GM21786 (cell line): ENCODE data around the gene CFTR.

Experiments used
- ATAC-seq: cut with Tn5 transposase; IDR thresholded peaks from one replicate; pipeline ENCODE4 v1.9.1; 2021; ENCODE audit not compliant: unreplicated experiment

The CFTR gene

DNA sequence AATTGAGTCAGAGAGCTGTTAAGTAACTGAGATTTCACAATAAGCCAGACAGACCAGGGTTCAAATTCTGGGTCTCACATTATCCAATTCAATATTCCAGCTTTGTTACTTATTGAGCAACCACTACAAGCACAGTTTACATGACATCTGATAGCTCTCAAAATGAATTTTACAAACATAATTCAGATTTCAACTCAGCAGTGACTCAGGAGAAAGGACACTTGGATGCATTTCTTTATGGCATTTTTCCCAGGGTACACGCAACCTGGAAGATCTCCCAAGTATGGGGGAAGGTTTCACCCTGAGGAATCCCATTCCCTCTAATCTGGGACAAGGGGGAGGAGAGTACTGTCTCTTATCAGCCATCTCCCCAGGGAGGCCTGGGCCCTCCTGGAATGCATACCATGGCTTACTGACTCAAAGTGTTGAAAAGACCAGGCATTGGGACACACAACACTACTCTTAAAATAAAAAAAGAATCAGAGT lies 102.4 kb downstream of the CFTR start:
- ATAC-seq: no peak

DNA sequence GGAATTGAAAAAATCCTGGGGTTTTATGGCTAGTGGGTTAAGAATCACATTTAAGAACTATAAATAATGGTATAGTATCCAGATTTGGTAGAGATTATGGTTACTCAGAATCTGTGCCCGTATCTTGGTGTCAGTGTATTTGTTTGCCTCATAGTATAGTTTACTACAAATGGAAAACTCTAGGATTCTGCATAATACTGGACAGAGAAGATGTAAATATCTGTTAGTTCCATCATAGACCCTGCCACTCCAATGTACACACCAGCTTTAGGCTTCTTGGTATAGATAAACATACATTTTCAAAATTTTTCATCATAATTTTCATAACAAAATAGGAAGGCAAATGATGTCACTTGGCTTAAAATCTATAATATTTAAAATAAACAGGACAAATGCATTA lies 108.1 kb downstream of the CFTR start:
- no peak for ATAC-seq

DNA sequence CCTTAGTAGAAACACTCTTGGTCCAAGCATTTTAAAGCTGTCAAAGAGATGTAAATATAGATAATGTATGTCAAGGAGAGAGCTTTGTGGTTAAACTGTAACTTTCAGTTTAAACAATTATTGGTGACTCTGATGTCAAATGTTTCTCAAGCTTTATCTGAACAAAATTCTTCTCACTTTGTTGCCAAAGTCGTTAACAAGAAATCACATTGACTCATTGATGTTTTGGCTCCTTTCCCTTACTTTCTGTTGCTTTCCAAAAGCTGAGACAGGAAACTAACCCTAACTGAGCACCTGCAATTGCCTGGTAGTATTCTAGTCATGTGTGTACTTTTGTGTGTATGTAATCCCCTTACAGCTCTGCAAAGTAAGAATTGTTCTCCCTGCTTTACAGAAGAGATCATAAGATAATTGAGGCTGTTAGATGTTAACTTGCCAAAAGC lies 108.5 kb downstream of the CFTR start:
- no peak for ATAC-seq

DNA sequence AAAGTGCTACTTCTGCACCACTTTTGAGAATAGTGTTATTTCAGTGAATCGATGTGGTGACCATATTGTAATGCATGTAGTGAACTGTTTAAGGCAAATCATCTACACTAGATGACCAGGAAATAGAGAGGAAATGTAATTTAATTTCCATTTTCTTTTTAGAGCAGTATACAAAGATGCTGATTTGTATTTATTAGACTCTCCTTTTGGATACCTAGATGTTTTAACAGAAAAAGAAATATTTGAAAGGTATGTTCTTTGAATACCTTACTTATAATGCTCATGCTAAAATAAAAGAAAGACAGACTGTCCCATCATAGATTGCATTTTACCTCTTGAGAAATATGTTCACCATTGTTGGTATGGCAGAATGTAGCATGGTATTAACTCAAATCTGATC lies 110.4 kb downstream of the CFTR start:
- no peak for ATAC-seq

DNA sequence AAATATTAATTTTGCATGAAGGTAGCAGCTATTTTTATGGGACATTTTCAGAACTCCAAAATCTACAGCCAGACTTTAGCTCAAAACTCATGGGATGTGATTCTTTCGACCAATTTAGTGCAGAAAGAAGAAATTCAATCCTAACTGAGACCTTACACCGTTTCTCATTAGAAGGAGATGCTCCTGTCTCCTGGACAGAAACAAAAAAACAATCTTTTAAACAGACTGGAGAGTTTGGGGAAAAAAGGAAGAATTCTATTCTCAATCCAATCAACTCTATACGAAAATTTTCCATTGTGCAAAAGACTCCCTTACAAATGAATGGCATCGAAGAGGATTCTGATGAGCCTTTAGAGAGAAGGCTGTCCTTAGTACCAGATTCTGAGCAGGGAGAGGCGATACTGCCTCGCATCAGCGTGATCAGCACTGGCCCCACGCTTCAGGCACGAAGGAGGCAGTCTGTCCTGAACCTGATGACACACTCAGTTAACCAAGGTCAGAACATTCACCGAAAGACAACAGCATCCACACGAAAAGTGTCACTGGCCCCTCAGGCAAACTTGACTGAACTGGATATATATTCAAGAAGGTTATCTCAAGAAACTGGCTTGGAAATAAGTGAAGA lies 112.3 kb downstream of the CFTR start:
- ATAC-seq: no peak

DNA sequence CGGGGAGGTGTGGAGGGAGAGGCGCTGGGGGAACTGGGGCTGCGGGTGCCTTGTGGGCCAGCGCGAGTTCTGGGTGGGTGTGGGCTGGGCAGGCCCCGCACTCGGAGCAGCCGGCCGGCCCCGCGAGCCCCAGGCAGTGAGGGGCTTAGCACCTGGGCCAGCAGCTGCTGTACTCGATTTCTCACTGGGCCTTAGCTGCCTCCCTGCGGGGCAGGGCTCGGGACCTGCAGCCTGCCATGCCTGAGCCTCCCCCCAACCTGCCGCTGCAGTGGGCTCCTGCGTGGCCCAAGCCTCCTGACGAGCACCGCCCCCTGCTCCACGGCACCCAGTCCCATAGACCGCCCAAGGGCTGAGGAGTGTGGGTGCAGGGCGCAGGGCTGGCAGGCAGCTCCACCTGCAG lies 116.3 kb downstream of the CFTR start:
- ATAC-seq: no peak

DNA sequence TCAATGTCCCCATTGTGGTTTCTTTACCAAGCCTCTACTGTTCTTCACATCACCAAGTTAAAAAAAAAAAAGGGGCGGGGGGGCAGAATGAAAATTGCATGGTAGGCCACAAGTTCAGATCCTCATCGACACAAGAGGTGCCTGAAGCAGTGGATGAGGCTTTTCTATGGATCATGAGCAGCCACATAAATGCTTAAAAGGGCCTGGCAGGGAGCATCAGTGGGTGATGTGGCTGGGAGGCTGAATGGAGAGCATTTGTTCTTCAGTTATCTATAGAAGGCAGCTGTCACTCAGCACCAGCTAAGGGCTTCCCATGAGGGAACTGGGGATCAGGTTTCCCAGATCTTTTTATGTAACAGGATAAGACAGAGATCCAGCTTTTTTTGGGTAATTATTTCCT lies 117.9 kb downstream of the CFTR start:
- ATAC-seq: no peak

DNA sequence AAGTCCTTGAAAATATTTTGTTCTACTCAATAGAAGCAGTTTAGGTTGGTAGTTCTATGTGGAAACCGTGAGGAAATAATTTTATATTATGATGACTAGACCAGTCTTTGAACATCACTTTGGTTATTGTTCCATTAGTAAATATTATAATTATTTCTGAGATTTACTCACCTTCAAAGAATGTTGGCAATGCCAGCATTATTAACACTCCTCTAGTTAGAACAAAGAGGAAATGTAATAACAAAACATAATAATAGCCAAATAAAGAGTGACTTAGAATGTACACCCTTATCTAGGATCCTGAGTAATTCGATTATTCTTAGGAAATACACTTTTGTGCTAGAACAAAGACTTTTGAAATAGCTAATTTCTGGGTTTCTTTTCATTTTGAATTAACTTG lies 121.1 kb downstream of the CFTR start:
- ATAC-seq: no peak

DNA sequence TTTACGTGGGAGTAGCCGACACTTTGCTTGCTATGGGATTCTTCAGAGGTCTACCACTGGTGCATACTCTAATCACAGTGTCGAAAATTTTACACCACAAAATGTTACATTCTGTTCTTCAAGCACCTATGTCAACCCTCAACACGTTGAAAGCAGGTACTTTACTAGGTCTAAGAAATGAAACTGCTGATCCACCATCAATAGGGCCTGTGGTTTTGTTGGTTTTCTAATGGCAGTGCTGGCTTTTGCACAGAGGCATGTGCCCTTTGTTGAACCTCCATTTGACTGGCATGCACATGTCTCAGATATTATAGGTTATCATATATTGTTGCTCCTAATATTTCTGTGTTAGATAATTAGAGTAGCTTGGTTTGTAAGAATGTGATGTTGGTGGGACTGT lies 123.8 kb downstream of the CFTR start:
- no peak for ATAC-seq

DNA sequence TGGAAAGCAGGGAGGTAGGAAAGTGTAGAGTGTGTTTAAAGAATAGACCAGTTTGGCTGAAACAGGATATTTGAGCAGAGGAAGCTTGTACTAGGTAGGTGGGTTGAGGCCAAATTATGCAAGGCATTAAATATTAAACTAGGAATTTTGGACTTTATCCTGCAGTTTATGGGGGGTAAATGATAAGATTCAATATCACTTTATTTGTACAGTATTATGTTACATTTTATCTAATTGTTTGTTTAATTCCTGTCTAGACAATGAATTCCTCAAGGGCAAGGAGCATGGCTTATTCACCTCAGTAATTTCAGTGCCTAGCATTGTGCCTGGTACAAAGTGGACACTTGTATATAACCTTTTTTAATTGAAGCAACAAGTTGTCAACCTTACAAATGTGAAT lies 125.9 kb downstream of the CFTR start:
- no peak for ATAC-seq

DNA sequence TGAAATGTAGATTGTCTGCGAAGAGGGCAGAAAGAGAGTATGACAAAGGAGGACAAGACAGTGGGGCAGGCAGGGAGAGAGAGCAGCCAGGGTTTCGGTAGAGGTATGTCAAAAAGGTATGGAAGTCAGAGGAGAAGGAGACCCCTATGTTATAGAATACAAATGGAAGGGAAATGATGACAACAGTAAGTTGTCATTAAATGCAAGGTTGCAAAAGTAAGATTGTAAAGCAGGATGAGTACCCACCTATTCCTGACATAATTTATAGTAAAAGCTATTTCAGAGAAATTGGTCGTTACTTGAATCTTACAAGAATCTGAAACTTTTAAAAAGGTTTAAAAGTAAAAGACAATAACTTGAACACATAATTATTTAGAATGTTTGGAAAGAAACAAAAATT lies 126.3 kb downstream of the CFTR start:
- ATAC-seq: no peak

DNA sequence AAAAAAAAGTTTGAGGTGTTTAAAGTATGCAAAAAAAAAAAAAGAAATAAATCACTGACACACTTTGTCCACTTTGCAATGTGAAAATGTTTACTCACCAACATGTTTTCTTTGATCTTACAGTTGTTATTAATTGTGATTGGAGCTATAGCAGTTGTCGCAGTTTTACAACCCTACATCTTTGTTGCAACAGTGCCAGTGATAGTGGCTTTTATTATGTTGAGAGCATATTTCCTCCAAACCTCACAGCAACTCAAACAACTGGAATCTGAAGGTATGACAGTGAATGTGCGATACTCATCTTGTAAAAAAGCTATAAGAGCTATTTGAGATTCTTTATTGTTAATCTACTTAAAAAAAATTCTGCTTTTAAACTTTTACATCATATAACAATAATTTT lies 130.6 kb downstream of the CFTR start:
- no peak for ATAC-seq

DNA sequence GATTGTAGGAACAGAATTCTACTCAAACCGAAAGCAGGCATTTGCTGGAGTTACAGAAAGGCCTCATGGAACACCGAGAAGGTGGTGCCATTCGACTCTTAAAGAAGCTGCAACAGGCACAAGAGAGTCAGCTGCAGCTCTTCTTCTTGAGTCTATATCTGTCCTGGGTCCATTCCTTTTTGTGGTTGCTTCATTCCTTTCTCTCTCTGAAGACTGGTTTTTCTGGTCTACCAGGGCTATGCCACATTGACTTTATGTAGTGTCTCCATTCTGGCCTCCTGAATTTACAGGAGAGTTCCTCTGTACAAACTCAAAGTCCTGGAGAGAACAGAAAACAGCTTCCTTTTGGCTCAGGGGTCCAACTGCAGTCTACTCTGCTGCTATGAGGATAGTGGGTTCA lies 132.8 kb downstream of the CFTR start:
- ATAC-seq: no peak

DNA sequence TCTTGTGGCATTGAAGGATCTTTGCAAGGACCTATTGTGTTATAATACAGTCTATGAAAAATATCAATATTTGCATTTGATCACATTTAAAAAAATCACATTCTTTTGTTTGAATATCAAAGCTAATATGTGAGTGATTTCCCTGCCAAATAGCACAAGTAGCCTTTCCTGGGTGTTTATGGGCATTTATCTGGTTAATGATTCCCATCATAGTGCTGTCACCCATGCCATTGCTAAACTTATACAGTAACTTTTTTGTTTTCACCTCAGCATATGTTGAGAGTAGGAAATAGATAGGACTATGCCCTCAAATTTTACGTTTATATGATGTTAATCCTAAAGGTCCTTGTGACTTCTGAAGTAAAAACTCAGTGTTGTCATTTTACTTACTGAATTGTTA lies 136.9 kb downstream of the CFTR start:
- ATAC-seq: no peak

DNA sequence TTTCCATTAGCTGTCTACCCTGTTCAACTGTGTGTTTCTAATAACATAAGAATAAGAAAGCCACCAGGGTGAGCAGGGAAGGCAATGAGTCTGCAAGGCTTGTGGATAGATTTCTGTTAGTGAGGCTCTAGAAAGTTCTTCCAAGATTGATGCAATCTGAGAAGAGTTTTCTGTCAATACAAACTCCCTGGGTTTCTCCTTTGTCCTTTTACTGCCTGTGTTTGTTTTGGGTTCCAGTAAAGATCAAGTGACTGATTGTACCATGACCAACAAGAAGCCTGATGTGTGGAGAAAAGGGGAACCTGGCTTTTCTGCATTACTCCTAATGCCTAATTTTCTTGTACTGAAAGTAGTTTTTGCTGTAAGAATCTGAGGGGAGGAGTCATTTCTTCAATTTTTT lies 139.9 kb downstream of the CFTR start:
- ATAC-seq: no peak

DNA sequence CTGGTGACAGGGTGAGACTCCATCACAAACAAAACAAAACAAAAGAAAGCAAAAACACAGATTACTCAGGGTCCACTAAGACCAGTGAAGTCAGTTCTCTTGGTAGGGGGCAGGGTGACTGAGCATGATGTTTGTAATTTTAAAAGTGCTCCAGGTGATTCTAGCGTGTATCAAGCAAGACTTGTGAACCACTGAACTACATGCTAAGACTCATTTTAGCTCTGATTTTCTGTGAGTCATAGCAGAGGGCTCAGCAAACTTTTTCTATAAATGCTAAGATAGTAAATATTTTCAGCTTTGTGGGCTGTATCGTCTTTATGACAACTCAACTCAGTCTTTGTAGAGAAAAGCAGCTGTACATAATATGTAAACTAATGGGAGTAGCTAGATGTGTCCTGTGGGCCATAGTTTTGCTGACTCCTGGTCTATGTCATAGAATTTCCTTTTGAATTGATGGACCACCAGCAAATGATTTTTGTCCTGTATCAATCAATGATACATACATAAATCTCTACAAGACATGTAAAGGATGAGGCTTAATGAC lies 141.3 kb downstream of the CFTR start:
- ATAC-seq: no peak

DNA sequence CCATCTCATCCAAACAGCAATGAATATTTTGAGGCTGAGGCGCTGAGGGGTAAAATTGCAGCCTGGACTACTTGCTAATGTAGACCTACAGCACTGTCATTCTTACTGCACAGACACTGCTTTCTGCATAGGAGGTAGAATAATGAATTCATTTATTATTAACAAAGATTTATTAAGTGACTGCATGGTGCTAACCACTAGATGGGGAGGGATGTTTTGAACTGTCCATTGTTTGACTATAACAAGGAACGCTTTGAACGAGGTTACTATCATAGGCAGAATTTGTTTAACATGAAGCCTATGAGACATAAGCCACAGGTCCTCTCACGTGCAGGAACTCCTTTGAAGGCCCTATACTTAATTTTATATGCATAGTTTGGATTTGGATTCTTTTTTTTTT lies 143.8 kb downstream of the CFTR start:
- ATAC-seq: no peak

DNA sequence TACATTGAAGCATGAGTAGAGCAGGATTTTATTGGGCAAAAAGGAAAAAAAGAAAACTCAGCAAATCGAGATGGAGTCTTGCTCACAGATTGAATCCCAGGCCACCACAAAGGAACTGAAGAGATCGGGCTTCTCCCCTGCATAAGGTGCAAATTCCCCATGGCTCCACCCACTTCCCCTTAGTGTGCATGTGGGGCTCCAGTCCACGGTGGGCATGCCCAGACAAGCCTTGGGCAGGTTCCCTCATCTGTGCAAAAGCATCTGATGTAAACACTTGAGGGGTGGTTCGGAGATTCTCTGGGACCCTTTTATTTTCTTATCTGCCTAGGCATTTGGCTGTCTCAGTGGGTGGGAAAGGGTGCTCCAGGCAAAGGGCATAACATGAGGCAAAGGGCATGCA lies 150.7 kb downstream of the CFTR start:
- no peak for ATAC-seq

DNA sequence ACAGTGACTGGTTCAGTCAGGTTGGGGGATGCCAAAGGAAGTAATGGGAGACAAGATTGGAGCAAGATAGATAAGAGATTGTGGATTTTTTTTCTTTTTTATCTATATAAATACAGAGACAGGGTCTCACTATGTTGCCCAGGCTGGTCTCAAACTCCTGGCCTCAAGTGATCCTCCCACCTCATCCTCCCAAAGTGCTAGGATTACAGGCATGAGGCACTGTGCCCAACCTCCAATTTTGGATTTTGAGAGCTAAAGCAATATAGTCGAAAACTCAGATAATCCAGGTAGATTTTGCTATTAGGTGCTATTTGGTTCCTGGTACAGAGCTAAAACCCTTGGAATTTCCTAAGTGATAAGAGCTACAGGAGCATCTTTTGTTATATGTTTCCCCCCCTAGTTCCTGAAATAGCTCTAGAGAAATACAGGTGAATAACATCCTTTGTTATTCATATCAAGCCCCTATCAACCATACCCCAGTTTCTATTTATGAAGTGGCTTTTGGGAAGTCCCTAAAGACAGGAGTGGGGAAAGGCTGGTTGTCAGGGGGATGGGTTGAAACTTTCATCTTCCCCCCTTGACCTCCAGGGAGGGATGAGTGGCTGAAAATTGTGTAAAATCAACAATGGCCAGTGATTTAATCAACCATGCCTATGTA lies 151.2 kb downstream of the CFTR start:
- no peak for ATAC-seq

DNA sequence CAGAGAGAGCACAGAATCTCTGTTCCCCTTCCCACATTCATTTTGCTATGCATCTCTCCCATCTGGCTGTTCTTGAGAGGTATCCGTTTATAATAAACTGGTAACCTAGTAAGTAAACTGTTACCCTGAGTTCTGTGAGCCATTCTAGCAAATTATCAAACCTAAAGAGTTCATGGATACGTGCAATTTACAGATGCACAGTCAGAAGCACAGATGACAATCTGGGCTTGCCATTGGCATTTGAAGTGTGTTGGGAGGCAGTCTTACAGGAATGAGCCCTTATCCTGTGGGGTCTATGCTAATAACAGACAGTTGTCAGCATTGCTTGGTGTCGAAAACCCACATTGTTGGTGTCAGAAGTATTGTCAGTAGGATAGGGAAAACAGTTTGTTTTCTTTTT lies 151.8 kb downstream of the CFTR start:
- no peak for ATAC-seq

DNA sequence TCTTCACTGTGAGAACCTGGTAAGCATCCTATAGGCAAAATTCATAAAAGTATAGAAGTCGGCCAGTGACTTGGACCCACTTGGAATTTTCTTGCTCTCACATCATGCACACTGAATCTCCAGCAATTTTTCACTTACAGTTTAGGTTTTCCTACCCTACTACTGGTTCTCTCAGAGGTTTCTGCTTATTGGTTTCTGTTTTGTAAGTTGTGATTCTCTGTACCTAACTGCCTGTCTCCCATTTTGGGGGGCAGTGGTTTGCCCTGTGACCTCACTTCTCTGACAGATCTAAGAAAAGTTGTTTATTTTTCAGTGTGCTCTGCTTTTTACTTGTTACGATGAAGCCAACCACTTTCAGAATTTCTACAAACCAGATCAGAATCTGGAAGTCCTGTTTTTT lies 158.1 kb downstream of the CFTR start:
- ATAC-seq: no peak

DNA sequence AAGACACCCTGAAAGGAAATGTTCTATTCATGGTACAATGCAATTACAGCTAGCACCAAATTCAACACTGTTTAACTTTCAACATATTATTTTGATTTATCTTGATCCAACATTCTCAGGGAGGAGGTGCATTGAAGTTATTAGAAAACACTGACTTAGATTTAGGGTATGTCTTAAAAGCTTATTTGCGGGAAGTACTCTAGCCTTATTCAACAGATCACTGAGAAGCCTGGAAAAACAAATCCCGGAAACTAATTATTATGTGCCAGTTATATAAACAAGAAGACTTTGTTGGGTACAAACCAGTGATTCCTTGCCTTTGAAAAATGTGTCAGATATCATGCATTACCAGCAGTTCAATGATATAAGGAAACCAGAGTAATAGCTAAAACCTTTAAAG lies 160.1 kb downstream of the CFTR start:
- ATAC-seq: no peak

DNA sequence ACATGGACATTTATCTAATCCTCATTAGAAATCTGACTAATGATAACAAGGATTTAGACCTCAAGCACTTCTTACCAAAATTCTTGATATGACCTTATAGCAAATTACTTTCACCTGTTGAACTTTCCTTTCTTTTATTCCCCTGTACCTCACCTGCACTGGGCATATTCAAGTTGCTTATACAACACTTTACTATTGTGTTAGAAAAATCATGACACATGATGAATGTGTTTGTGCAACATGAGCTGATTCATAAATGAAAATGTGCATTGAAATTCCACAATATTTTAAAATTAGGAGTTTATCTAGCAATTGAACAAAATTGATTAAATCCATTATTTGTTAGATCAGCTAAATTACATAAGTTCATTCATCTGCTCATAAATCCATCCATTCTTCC lies 160.6 kb downstream of the CFTR start:
- ATAC-seq: no peak
